ENCODE results near the gene CALB2.

The CALB2 gene

GRCh38 chr16:71396594-71396993, 38.1 kb downstream of the CALB2 start:
- DNase-seq, result no peak

GRCh38 chr16:71399801-71400563, 41.5 kb downstream of the CALB2 start:
- DNase-seq, result no peak

GRCh38 chr16:71402007-71402406, 43.5 kb downstream of the CALB2 start:
- DNase-seq, result no peak

- DNase-seq, result no peak
These were observed 44.2 kb downstream of the CALB2 start for GRCh38 chr16:71402674-71403073.

GRCh38 chr16:71404364-71404763, 45.8 kb downstream of the CALB2 start:
- no peak for DNase-seq

GRCh38 chr16:71406316-71406715, 47.8 kb downstream of the CALB2 start:
- no peak for DNase-seq

GRCh38 chr16:71406724-71407123, 48.2 kb downstream of the CALB2 start:
- no peak for DNase-seq

GRCh38 chr16:71407731-71408130, 49.2 kb downstream of the CALB2 start:
- DNase-seq, result no peak

GRCh38 chr16:71408536-71408935, 50.0 kb downstream of the CALB2 start:
- no peak for DNase-seq

- DNase-seq, result no peak
These were observed 50.7 kb downstream of the CALB2 start for GRCh38 chr16:71409011-71409775.

GRCh38 chr16:71410146-71410545, 51.6 kb downstream of the CALB2 start:
- no peak for DNase-seq

GRCh38 chr16:71412270-71413160, 54.0 kb downstream of the CALB2 start:
- DNase-seq, result peak; percentile 58 to 63

GRCh38 chr16:71413341-71413740, 54.8 kb downstream of the CALB2 start:
- DNase-seq, result no peak

- DNase-seq, result no peak
These were observed 55.5 kb downstream of the CALB2 start for GRCh38 chr16:71414038-71414437.

- DNase-seq, result peak in 1 of 2 donors; percentile 19
These were observed 63.4 kb downstream of the CALB2 start for GRCh38 chr16:71421911-71422310.

- no peak for DNase-seq
These were observed 64.5 kb downstream of the CALB2 start for GRCh38 chr16:71423016-71423415.

GRCh38 chr16:71423865-71424264, 65.3 kb downstream of the CALB2 start:
- no peak for DNase-seq

- DNase-seq, result no peak
These were observed 66.1 kb downstream of the CALB2 start for GRCh38 chr16:71424626-71425025.

- no peak for DNase-seq
These were observed 67.2 kb downstream of the CALB2 start for GRCh38 chr16:71425746-71426068.

- DNase-seq, result peak in 1 of 2 donors; percentile 23
These were observed 67.8 kb downstream of the CALB2 start for GRCh38 chr16:71426069-71426879.

GRCh38 chr16:71426880-71427615, 68.5 kb downstream of the CALB2 start:
- no peak for DNase-seq

GRCh38 chr16:71428385-71428784, 69.9 kb downstream of the CALB2 start:
- DNase-seq, result no peak
